DMS 273 treated with DMSO at 0.1 percent for 48 hours (cell line): ENCODE measurements around the gene MICAL3.

Experiments used
- DNase-seq: peaks from one replicate; lab custom pipeline; 2025; lab: John Stamatoyannopoulos, UW

Gene MICAL3

GRCh38 chr22:17954860-17955587, 69.3 kb downstream of the MICAL3 start:
- no peak for DNase-seq

- DNase-seq: no peak
Measured at GRCh38 chr22:17954200-17954859, 70.0 kb downstream of the MICAL3 start.

- DNase-seq: no peak
Measured at GRCh38 chr22:17953147-17953546, 71.2 kb downstream of the MICAL3 start.

- no peak for DNase-seq
Measured at GRCh38 chr22:17952273-17952801, 72.0 kb downstream of the MICAL3 start.

- no peak for DNase-seq
Measured at GRCh38 chr22:17951315-17951714, 73.0 kb downstream of the MICAL3 start.

- no peak for DNase-seq
Measured at GRCh38 chr22:17950651-17951214, 73.6 kb downstream of the MICAL3 start.

- DNase-seq: no peak
Measured at GRCh38 chr22:17949642-17950473, 74.5 kb downstream of the MICAL3 start.

GRCh38 chr22:17948101-17948500, 76.3 kb downstream of the MICAL3 start:
- DNase-seq: no peak

GRCh38 chr22:17946662-17947367, 77.5 kb downstream of the MICAL3 start:
- no peak for DNase-seq

GRCh38 chr22:17945888-17946648, 78.3 kb downstream of the MICAL3 start:
- DNase-seq: no peak

- DNase-seq: no peak
Measured at GRCh38 chr22:17945156-17945887, 79.0 kb downstream of the MICAL3 start.

GRCh38 chr22:17944256-17944655, 80.1 kb downstream of the MICAL3 start:
- no peak for DNase-seq

- DNase-seq: no peak
Measured at GRCh38 chr22:17943533-17944249, 80.7 kb downstream of the MICAL3 start.

GRCh38 chr22:17942721-17943120, 81.6 kb downstream of the MICAL3 start:
- no peak for DNase-seq

- DNase-seq: no peak
Measured at GRCh38 chr22:17941471-17942406, 82.6 kb downstream of the MICAL3 start.

GRCh38 chr22:17939579-17939978, 84.8 kb downstream of the MICAL3 start:
- no peak for DNase-seq

- DNase-seq: no peak
Measured at GRCh38 chr22:17939011-17939410, 85.3 kb downstream of the MICAL3 start.

GRCh38 chr22:17938484-17938924, 85.9 kb downstream of the MICAL3 start:
- DNase-seq: no peak
